ENCODE measurements around the gene MSH3.

GRCh38 chr5:80738466-80738865, 84.0 kb downstream of the MSH3 start:
- no peak for TF ChIP-seq CTCF (IDR thresholded peaks at IDR 0.05)
- TF ChIP-seq POLR2AphosphoS5 (IDR thresholded peaks at IDR 0.05): no peak
- no peak for TF ChIP-seq POLR2A (IDR thresholded peaks at IDR 0.05)

Data from prostate gland (tissue), 2 donors.